MM.1S (cell line): Measurements from ENCODE around the gene PTPN3.

Experiments
- EZH2 ChIP-seq: fragments of 300-600 bp; sonication (generic); optimal IDR thresholded peaks from 2 replicates; pipeline ENCODE3; 2017; ENCODE audit warnings: low read depth, mild to moderate bottlenecking, antibody characterized with exemption, low read length, mixed read lengths
- EZH2phosphoT487 ChIP-seq: fragments of 300-600 bp; sonication (generic); IDR thresholded peaks from 2 replicates; pipeline ENCODE4 v1.6.1; 2018; ENCODE audit warnings: antibody characterized with exemption, low read length
- TF ChIP-seq, protein P1 (sequence below): fragments of 300-600 bp; sonication (generic); IDR thresholded peaks from 2 replicates; pipeline ENCODE4 v1.5.1; 2016; ENCODE audit warnings: antibody characterized with exemption, low read length, mixed read lengths

DNA sequence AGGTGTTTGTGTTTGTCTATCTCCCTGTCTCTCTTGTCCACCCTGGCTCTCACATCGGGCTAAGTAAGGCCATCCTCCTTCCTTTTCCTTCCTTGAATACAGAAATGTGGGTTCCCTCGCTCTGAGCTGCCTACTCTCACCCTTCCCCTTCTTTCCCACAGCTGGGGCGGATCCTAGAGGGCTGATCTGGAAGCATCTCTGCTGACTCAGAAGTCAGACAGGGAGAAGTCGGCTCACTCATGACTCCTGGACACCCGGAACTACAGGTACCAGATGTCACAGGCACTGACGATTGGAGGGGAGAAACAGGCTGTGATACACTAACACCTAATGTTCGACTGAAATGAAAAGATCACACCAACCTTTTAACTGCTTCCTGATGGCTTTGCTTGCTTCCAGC lies 41.3 kb downstream of the PTPN3 start:
- TF ChIP-seq, protein P1, sequence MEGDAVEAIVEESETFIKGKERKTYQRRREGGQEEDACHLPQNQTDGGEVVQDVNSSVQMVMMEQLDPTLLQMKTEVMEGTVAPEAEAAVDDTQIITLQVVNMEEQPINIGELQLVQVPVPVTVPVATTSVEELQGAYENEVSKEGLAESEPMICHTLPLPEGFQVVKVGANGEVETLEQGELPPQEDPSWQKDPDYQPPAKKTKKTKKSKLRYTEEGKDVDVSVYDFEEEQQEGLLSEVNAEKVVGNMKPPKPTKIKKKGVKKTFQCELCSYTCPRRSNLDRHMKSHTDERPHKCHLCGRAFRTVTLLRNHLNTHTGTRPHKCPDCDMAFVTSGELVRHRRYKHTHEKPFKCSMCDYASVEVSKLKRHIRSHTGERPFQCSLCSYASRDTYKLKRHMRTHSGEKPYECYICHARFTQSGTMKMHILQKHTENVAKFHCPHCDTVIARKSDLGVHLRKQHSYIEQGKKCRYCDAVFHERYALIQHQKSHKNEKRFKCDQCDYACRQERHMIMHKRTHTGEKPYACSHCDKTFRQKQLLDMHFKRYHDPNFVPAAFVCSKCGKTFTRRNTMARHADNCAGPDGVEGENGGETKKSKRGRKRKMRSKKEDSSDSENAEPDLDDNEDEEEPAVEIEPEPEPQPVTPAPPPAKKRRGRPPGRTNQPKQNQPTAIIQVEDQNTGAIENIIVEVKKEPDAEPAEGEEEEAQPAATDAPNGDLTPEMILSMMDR, result no peak
- no peak for TF ChIP-seq EZH2phosphoT487
- no peak for TF ChIP-seq EZH2
